HepG2 (cell line): ENCODE data around the gene ZXDC. TPM values are rescaled to one million over a fixed set of nuclear protein-coding genes. Genes with fewer than 3 reads are reported as not detected.
A peak's percentile ranks its signal among the peaks of the same experiment; 100 is the strongest.

ENCODE experiments used
- ATF2 ChIP-seq: sonication (generic); formaldehyde crosslinking; IDR thresholded peaks from 2 replicates; pipeline ENCODE4 v1.4.0; 2020; ENCODE audit warnings: missing genetic modification reagents
- CREM ChIP-seq, 2 experiments: sonication (generic) in 1 of 2; formaldehyde crosslinking in 1 of 2; IDR thresholded peaks; 2 replicates each; pipeline versions ENCODE4 v1.4.0 to v1.6.1; 2016 to 2020; ENCODE audit warnings: antibody characterized with exemption in 1 of 2, mild to moderate bottlenecking in 1 of 2, missing genetic modification reagents in 1 of 2
- DR1 ChIP-seq: sonication (generic); formaldehyde crosslinking; IDR thresholded peaks from 2 replicates; pipeline ENCODE4 v1.8.0; 2021; ENCODE audit warnings: mild to moderate bottlenecking, missing genetic modification reagents, inconsistent platforms
- ELF3 ChIP-seq: IDR thresholded peaks from 2 replicates; pipeline ENCODE4 v1.6.1; 2016; ENCODE audit warnings: missing genetic modification reagents, missing compliant biosample characterization
- GTF3A ChIP-seq: sonication (generic); formaldehyde crosslinking; conservative IDR thresholded peaks from 2 replicates; pipeline ENCODE4 v1.4.0; 2020; ENCODE audit warnings: mild to moderate bottlenecking, missing genetic modification reagents
- HCFC1 ChIP-seq: fragments of 150-350 bp; IDR thresholded peaks from 2 replicates; pipeline ENCODE4 v1.6.1; 2014; ENCODE audit warnings: low read depth, low read length
- HDAC1 ChIP-seq: sonication (generic); formaldehyde crosslinking; IDR thresholded peaks from 2 replicates; pipeline ENCODE4 v1.5.1; 2020; ENCODE audit warnings: mild to moderate bottlenecking, missing genetic modification reagents
- HNF4G ChIP-seq, 2 experiments: sonication (generic) in 1 of 2; formaldehyde crosslinking in 1 of 2; IDR thresholded peaks; 2 replicates each; pipeline versions ENCODE4 v1.4.0 to v1.6.1; 2011 to 2020; ENCODE audit warnings: borderline replicate concordance in 2 of 2, low read depth in 2 of 2, mild to moderate bottlenecking in 2 of 2, low read length in 1 of 2, missing genetic modification reagents in 1 of 2, moderate library complexity in 1 of 2
- ISX ChIP-seq: sonication (generic); formaldehyde crosslinking; conservative IDR thresholded peaks from 2 replicates; pipeline ENCODE4 v1.5.0; 2020; ENCODE audit warnings: missing genetic modification reagents
- KLF16 ChIP-seq, 2 experiments: sonication (generic) in 1 of 2; formaldehyde crosslinking in 1 of 2; IDR thresholded peaks; 2 replicates each; pipeline versions ENCODE4 v1.6.1 to v1.8.0; 2016 to 2023; ENCODE audit warnings: missing genetic modification reagents in 2 of 2, missing compliant biosample characterization in 1 of 2
- MEF2D ChIP-seq: sonication (generic); formaldehyde crosslinking; IDR thresholded peaks from 2 replicates; pipeline ENCODE4 v1.5.1; 2020; ENCODE audit warnings: mild to moderate bottlenecking, missing genetic modification reagents
- RARA ChIP-seq: IDR thresholded peaks from 2 replicates; pipeline ENCODE4 v1.6.1; 2016; ENCODE audit warnings: missing genetic modification reagents, missing compliant biosample characterization
- RCOR2 ChIP-seq: IDR thresholded peaks from 2 replicates; pipeline ENCODE4 v1.6.1; 2016; ENCODE audit warnings: missing biosample characterization, missing genetic modification reagents
- REPIN1 ChIP-seq: sonication (generic); formaldehyde crosslinking; IDR thresholded peaks from 2 replicates; pipeline ENCODE4 v1.8.0; 2022; ENCODE audit warnings: missing genetic modification reagents, low read depth, mild to moderate bottlenecking, borderline replicate concordance
- RFX3 ChIP-seq: IDR thresholded peaks from 2 replicates; pipeline ENCODE4 v1.6.1; 2016; ENCODE audit warnings: missing biosample characterization, missing genetic modification reagents
- SNRNP70 ChIP-seq: fragments of 200-400 bp; formaldehyde crosslinking; IDR thresholded peaks from 2 replicates; pipeline ENCODE4 v1.6.1; 2017; ENCODE audit warnings: mild to moderate bottlenecking, low read depth, low read length, moderate library complexity
- SOX6 ChIP-seq, 2 experiments: fragments of 450-650 bp in 1 of 2; sonication (generic) in 1 of 2; formaldehyde crosslinking in 1 of 2; IDR thresholded peaks; 2 replicates each; pipeline versions ENCODE4 v1.4.0 to v1.6.1; 2017 to 2020; ENCODE audit warnings: antibody characterized with exemption in 1 of 2, mild to moderate bottlenecking in 1 of 2, missing genetic modification reagents in 1 of 2
- TFAP4 ChIP-seq: sonication (generic); IDR thresholded peaks from 2 replicates; pipeline ENCODE4 v1.6.1; 2016; ENCODE audit warnings: low read depth, borderline replicate concordance
- TIGD3 ChIP-seq: sonication (generic); formaldehyde crosslinking; IDR thresholded peaks from 2 replicates; pipeline ENCODE4 v1.5.1; 2020; ENCODE audit warnings: mild to moderate bottlenecking, missing genetic modification reagents, borderline replicate concordance
- ZNF558 ChIP-seq: sonication (generic); formaldehyde crosslinking; IDR thresholded peaks from 2 replicates; pipeline ENCODE4 v1.9.0; 2022; ENCODE audit warnings: mild to moderate bottlenecking, missing genetic modification reagents, borderline replicate concordance
- ZNF776 ChIP-seq: sonication (generic); formaldehyde crosslinking; IDR thresholded peaks from 2 replicates; pipeline ENCODE4 v1.4.0; 2020; ENCODE audit warnings: mild to moderate bottlenecking, missing genetic modification reagents
- ZNF782 ChIP-seq: sonication (generic); formaldehyde crosslinking; IDR thresholded peaks from 2 replicates; pipeline ENCODE4 v1.4.0; 2020; ENCODE audit warnings: missing genetic modification reagents, mild to moderate bottlenecking, borderline replicate concordance
- polyA plus RNA-seq, 8 experiments: library from polyadenylated mRNA; depleted of rRNA in 3 of 8; stranded (reverse) in 7 of 8; unstranded in 1 of 8; fragments of >200 nt; fragmentation: Illumina TruSeq in 4 of 8; extraction: Trizol in 4 of 8; gene quantifications; 2 replicates each; pipeline versions ENCODE4 v1.2.1 to v1.2.3, GENCODE V29; 2011 to 2016; ENCODE audit warnings: low read depth in 4 of 8, missing spikeins in 1 of 8, mixed read lengths in 1 of 8; ENCODE audit not compliant: insufficient read depth in 1 of 8
- total RNA-seq, 5 experiments: library from RNA; depleted of rRNA; stranded (reverse); fragments of >200 nt; fragmentation: Illumina TruSeq; extraction: Trizol; gene quantifications; 2 replicates each; pipeline ENCODE4 v1.2.3, GENCODE V29; 2016; ENCODE audit warnings: low read depth in 1 of 5
- TF ChIP-seq, protein P1 (sequence below): sonication (generic); formaldehyde crosslinking; IDR thresholded peaks from 2 replicates; pipeline ENCODE4 v1.5.0; 2020; ENCODE audit warnings: missing genetic modification reagents, mild to moderate bottlenecking, borderline replicate concordance

ZXDC gene
- total and polyA plus RNA-seq, 2 of the 13 experiments (the other 11 are each of a cell fraction or from before 2014, with no cell fraction given): 17.6 to 21.2 TPM

- no peak for TF ChIP-seq DR1
- peak; percentile 33; the same call in 1 of the 2 replicates for TF ChIP-seq ATF2
- TF ChIP-seq SNRNP70: no peak
- TF ChIP-seq ZNF782 (CRISPR knock-in tag): peak; percentile 85; the same call in 1 of the 2 replicates
- TF ChIP-seq ZNF776: peak; percentile 84; the same call in 1 of the 2 replicates
- no peak; the same call in none of the 2 replicates for TF ChIP-seq HDAC1 (CRISPR knock-in tag)
- TF ChIP-seq REPIN1 (CRISPR knock-in tag): peak; percentile 81; the same call in 1 of the 2 replicates
- no peak for TF ChIP-seq TIGD3 (CRISPR knock-in tag)
- TF ChIP-seq, protein P1, sequence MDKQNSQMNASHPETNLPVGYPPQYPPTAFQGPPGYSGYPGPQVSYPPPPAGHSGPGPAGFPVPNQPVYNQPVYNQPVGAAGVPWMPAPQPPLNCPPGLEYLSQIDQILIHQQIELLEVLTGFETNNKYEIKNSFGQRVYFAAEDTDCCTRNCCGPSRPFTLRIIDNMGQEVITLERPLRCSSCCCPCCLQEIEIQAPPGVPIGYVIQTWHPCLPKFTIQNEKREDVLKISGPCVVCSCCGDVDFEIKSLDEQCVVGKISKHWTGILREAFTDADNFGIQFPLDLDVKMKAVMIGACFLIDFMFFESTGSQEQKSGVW (CRISPR knock-in tag): 0 out of 2 replicates have a peak, but pooled peaks have one; percentile 52
- TF ChIP-seq ISX (CRISPR knock-in tag): no peak
- no peak for TF ChIP-seq MEF2D
- peak; percentile 38; the same call in 1 of the 2 replicates for TF ChIP-seq RARA (CRISPR knock-in tag)
- no peak for TF ChIP-seq RCOR2 (CRISPR knock-in tag)
- TF ChIP-seq GTF3A (CRISPR knock-in tag): no peak; the same call in 1 of the 2 replicates
- peak in 1 of 2 experiments; percentile 71; a peak in 1 of 4 replicates for TF ChIP-seq KLF16 (CRISPR knock-in tag; IDR thresholded peaks at IDR 0.05)
- peak; percentile 60 for TF ChIP-seq CREM (IDR thresholded peaks at IDR 0.05)
- no peak for TF ChIP-seq CREM (CRISPR knock-in tag; IDR thresholded peaks at IDR 0.05)
- no peak for TF ChIP-seq HCFC1
- TF ChIP-seq HNF4G (IDR thresholded peaks at IDR 0.05; ENCODE audit: borderline replicate concordance, low read depth, low read length): no peak; the same call in 1 of the 2 replicates
- TF ChIP-seq HNF4G (CRISPR knock-in tag; IDR thresholded peaks at IDR 0.05; ENCODE audit: borderline replicate concordance, low read depth): 0 out of 2 replicates have a peak, but pooled peaks have one; percentile 33
- TF ChIP-seq ZNF558 (CRISPR knock-in tag): peak; percentile 76; the same call in 1 of the 2 replicates
- TF ChIP-seq TFAP4: no peak
- no peak; the same call in 1 of the 2 replicates for TF ChIP-seq RFX3 (CRISPR knock-in tag)
- TF ChIP-seq SOX6 (IDR thresholded peaks at IDR 0.05): no peak
- peak; percentile 73 for TF ChIP-seq SOX6 (CRISPR knock-in tag; IDR thresholded peaks at IDR 0.05)
- peak; percentile 79 for TF ChIP-seq ELF3 (CRISPR knock-in tag)
Observed at GRCh38 chr3:126389112-126389793, 86.4 kb downstream of the ZXDC start (continued).
